Pancreas (tissue), 10 donors: Measurements from ENCODE around the gene SMIM43. TPM values are rescaled to one million over a fixed set of nuclear protein-coding genes. Genes with fewer than 3 reads are reported as not detected.

Source experiments
- ATAC-seq, 4 donors: fragments of 200-7000 bp; cut with Tn5 transposase; one replicate each; pipeline versions ENCODE4 v1.8.0 to v1.9.1; 2020; ENCODE audit warnings: mild to moderate bottlenecking in 4 of 4, moderate library complexity in 4 of 4
- DNase-seq, 6 donors: peaks; one replicate each; pipeline ENCODE4 v3.0.0-alpha.2; 2020
- FAIRE-seq: peaks from 2 replicates; lab custom pipeline; 2012; peaks lifted over from hg19 to GRCh38; lab: Jason Lieb, UNC
- H3K27ac ChIP-seq, 4 donors: fragments of 200-600 bp; sonication (generic); 1 replicate in 3 of 4; 2 replicates in 1 of 4; pipeline versions ENCODE4 v1.5.0 to v1.8.0; 2020
- H3K27me3 ChIP-seq, 4 donors: fragments of 200-600 bp; one replicate each; pipeline ENCODE4 v1.8.0; 2021
- H3K36me3 ChIP-seq, 3 donors: fragments of 200-600 bp; sonication (generic) in 1 of 3; one replicate each; pipeline versions ENCODE4 v1.5.0 to v1.8.0; 2020 to 2021
- H3K4me1 ChIP-seq, 3 donors: fragments of 200-600 bp; one replicate each; pipeline ENCODE4 v1.8.0; 2021
- H3K4me3 ChIP-seq, 4 donors: fragments of 200-600 bp; sonication (generic) in 2 of 4; one replicate each; pipeline versions ENCODE4 v1.5.0 to v1.8.0; 2020 to 2021
- H3K9me3 ChIP-seq, 4 donors: fragments of 200-600 bp; one replicate each; pipeline ENCODE4 v1.8.0; 2021
- WGBS, 2 donors: extraction: QIAGEN DNeasy Blood & Tissue Kit; methylation state at CpG; one replicate each; pipeline ENCODE4 v1.1.7; 2013; 5-methylcytosine and 5-hydroxymethylcytosine counted together
- intact Hi-C, 3 donors: fragments of 100-400 bp; cut with DNase I; formaldehyde crosslinking; loops; one replicate each; pipeline versions ENCODE4 v1.11.1 to v1.14.2; 2022
- polyA plus RNA-seq, 2 donors: library from polyadenylated mRNA; stranded (reverse); fragments of 200-250 nt; gene quantifications; one replicate each; pipeline ENCODE4 v1.2.3, GENCODE V29; 2013
- total RNA-seq, 6 donors: library from RNA; stranded (reverse); fragmentation: NEBNext Ultra II Directional in 4 of 6; extraction: Animal tissue kit (Norgen Biotek cat#: 25700) in 4 of 6; gene quantifications; one replicate each; pipeline versions ENCODE4 v1.2.1 to v1.2.4, GENCODE V29; 2021 to 2023
- TF ChIP-seq, protein P1 (sequence below), 4 donors: fragments of 200-600 bp; sonication (generic) in 3 of 4; IDR thresholded peaks; one replicate each; pipeline versions ENCODE4 v1.5.0 to v1.8.0; 2021; ENCODE audit warnings: antibody characterized with exemption in 4 of 4
- donor health status: healthy with polysubstance abuse.
- donor health status: DM: no; HTN: no; CAD: no; lungs with moderate emphysema.
- donor health status: DM: no; HTN: no; CAD: no.
- donor health status: control.
- donor health status: control.
- donor health status: Bipolar disorder and iron deficiency.
- donor health status: DM: yes; HTN: yes; CAD: no.
- donor health status: DM: no; HTN: no; CAD: no.
- donor health status: DM: no; HTN: no; CAD: no.
- donor health status: DM: yes; HTN: yes; CAD: no.

The SMIM43 gene
- total and polyA plus RNA-seq, 8 donors, result 0.07 TPM; not detected in 7

DNA sequence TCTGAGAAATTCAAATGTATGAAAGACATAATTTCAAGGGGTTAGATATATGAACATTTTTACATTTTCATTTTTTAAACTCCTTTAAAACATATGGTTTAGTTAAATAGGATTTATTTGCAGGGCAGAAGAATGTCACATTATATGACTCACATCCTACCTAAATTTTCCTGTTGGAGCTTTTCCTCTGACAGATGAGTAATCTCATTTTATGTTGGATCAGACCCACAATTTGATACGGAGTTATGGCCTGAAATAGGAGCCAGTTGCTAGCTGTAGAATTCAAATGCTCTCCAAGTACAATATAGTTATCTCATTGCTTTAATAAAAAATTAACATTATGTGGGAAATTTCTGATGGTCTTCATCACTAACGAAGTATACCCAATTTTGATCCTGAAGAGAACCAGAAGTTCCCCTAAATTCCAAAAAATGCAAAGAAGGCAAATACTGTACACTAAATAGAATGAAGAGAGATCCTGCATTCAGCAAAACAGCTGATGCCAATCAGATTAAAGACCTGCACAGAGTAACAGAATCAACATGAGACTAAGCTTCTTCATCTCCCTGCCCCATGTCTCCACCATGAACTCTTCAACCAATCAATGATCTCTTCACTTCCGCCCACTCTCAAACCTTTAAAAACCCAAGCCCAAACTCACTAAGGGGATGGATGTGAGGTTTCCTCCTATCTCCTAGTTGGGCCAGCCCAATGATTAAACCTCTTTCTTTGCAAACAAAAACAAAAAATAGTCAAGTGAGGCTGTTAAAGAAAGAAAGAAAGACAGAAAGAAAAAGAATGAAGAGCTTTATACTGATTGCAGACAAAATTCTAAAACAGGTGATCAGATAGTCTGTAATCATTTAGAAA is 25.2 kb upstream of the SMIM43 start:
- 56 to 72% methylated on average over 3 of the region's 3 CpGs for WGBS, 2 donors
- no peaks in the 10 kb centered on the region for H3K27me3 ChIP-seq
- no peaks in the 10 kb centered on the region for H3K36me3 ChIP-seq
- ATAC-seq (no peak), FAIRE-seq (no peak), DNase-seq (no peak)
- no peaks in the 10 kb centered on the region for H3K9me3 ChIP-seq
- no peaks in the 10 kb centered on the region for H3K4me1 ChIP-seq
- no peak overlapping the region for H3K4me3 ChIP-seq
- intact Hi-C loops, result no loop called here
- TF ChIP-seq, protein P1, sequence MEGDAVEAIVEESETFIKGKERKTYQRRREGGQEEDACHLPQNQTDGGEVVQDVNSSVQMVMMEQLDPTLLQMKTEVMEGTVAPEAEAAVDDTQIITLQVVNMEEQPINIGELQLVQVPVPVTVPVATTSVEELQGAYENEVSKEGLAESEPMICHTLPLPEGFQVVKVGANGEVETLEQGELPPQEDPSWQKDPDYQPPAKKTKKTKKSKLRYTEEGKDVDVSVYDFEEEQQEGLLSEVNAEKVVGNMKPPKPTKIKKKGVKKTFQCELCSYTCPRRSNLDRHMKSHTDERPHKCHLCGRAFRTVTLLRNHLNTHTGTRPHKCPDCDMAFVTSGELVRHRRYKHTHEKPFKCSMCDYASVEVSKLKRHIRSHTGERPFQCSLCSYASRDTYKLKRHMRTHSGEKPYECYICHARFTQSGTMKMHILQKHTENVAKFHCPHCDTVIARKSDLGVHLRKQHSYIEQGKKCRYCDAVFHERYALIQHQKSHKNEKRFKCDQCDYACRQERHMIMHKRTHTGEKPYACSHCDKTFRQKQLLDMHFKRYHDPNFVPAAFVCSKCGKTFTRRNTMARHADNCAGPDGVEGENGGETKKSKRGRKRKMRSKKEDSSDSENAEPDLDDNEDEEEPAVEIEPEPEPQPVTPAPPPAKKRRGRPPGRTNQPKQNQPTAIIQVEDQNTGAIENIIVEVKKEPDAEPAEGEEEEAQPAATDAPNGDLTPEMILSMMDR (IDR thresholded peaks at IDR 0.05), result no peak
- no peak overlapping the region for H3K27ac ChIP-seq

DNA sequence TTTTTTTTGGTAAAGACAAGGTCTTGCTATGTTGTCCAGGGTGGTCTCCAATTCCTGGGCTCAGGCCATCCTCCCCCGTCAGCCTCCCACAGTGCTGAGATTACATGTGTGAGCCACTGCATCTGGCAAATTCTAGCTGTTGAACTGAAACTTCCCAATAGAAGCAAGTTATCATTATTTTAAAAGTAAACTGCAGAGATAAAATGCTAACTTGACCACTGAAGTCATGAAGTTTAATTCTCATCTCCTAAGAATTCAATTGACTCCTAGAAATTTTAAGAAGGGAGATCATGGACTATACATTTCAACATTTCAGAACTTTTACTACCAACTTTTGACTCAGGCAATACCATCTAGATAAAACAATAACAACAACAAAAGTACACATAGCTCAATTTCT is 24.5 kb upstream of the SMIM43 start:
- H3K4me1 ChIP-seq, result no peaks in the 10 kb centered on the region
- H3K9me3 ChIP-seq, result no peaks in the 10 kb centered on the region
- intact Hi-C loops, result no loop called here
- no peak for DNase-seq
- no peak for FAIRE-seq
- 45 to 63% methylated on average over 1 of the region's 1 CpG for WGBS, 2 donors
- H3K4me3 ChIP-seq, result no peak overlapping the region
- ATAC-seq, result no peak
- no peaks in the 10 kb centered on the region for H3K36me3 ChIP-seq
- H3K27ac ChIP-seq, result no peak overlapping the region
- H3K27me3 ChIP-seq, result no peaks in the 10 kb centered on the region
- TF ChIP-seq, protein P1 (IDR thresholded peaks at IDR 0.05), result no peak

DNA sequence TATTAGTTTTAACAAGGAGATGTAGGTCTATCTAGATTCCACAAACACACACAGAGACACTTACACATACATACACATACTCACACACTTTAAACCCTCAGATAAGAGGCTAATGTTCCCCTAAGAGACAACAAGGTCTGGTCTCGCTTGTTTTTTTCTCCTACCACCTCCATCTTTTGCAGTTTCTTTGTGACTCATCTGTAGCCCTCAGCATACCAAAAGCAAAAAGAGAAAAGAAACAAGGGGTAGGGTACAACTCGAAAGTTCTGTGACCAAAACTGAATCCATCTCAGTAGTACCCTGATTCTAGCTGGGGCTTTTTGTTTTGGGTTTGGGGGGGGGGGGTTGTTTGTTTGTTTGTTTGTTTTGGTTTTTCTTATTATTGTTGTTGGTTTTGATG is 23.9 kb upstream of the SMIM43 start:
- no peak for DNase-seq
- H3K9me3 ChIP-seq, result no peaks in the 10 kb centered on the region
- H3K4me1 ChIP-seq, result no peaks in the 10 kb centered on the region
- no peaks in the 10 kb centered on the region for H3K27me3 ChIP-seq
- intact Hi-C loops, result no loop called here
- H3K36me3 ChIP-seq, result no peaks in the 10 kb centered on the region
- no peak for FAIRE-seq
- TF ChIP-seq, protein P1 (IDR thresholded peaks at IDR 0.05), result no peak
- 64 to 72% methylated on average over 2 of the region's 2 CpGs for WGBS, 2 donors
- H3K4me3 ChIP-seq, result no peak overlapping the region
- no peak overlapping the region for H3K27ac ChIP-seq
- ATAC-seq, result no peak

DNA sequence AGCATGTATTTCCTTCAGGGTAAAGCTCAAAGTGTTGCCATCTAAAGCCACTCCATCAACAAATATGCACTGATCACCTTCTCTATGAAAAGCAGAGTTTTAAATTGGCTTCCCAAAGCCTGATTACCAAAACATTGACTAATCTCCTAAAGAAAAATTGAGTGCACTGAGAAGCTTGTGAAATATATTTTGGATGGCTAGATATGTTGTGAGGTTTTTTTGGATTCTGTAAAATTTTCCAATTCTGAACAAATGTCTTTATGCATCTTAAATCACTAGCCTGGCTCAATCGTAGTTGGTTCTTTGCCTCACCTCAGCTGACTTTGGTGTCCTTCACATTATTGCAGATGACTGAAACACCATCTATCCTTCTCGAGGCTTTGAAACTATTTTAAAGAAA is 21.3 kb upstream of the SMIM43 start:
- H3K4me1 ChIP-seq, result no peaks in the 10 kb centered on the region
- no peaks in the 10 kb centered on the region for H3K9me3 ChIP-seq
- FAIRE-seq, result no peak
- TF ChIP-seq, protein P1 (IDR thresholded peaks at IDR 0.05), result no peak
- H3K27me3 ChIP-seq, result no peaks in the 10 kb centered on the region
- H3K27ac ChIP-seq, result no peak overlapping the region
- no peak for DNase-seq
- WGBS, 2 donors, result 39 to 62% methylated on average over 2 of the region's 2 CpGs
- intact Hi-C loops, result no loop called here
- H3K4me3 ChIP-seq, result no peak overlapping the region
- no peaks in the 10 kb centered on the region for H3K36me3 ChIP-seq
- no peak for ATAC-seq

DNA sequence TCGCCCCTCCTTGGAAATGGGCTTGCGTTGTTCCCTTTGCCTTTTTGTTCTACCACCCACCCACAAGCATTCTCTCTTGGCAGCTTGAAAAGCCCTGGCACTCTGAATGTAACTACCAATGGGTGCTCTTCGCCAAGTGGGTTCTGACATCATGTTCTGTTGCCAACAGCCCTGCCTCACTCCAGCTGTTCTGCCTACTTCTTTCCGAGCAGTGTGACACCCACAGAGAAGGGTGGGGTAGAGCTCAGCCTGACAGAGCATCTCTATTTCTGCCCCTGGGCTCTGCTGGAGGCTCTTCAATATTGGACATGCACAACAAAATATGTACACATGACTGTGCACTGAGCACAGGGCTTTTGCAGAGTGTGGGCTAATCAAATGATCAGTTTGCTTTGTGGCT is 20.5 kb upstream of the SMIM43 start:
- Histone ChIP-seq H3K27me3 (no peaks in the 10 kb centered on the region), H3K27ac (no peak overlapping the region), H3K4me1 (no peaks in the 10 kb centered on the region), H3K9me3 (no peaks in the 10 kb centered on the region), H3K4me3 (no peak overlapping the region), H3K36me3 (no peaks in the 10 kb centered on the region)
- TF ChIP-seq, protein P1 (IDR thresholded peaks at IDR 0.05), result no peak
- intact Hi-C loops, result no loop called here
- FAIRE-seq (no peak), ATAC-seq (no peak), DNase-seq (no peak)
- WGBS, 2 donors, result 53 to 55% methylated on average over 4 of the region's 4 CpGs
